ENCODE results near the gene ZNF213.
A peak's percentile ranks its signal among the peaks of the same experiment; 100 is the strongest.

The ZNF213 gene

GRCh38 chr16:3188925-3189825 lies 54.3 kb downstream of the ZNF213 start (continued):
- TF ChIP-seq ZNF133 (tag by site-specific recombination; IDR thresholded peaks at IDR 0.05), result no peak
- TF ChIP-seq SP3 (tag by site-specific recombination; IDR thresholded peaks at IDR 0.05), result peak; percentile 84
- TF ChIP-seq PRDM2 (tag by site-specific recombination; IDR thresholded peaks at IDR 0.05; ENCODE audit: borderline replicate concordance), result no peak
- no peak for TF ChIP-seq ZNF175 (tag by site-specific recombination; IDR thresholded peaks at IDR 0.05)
- peak; percentile 41; the same call in 1 of the 2 replicates for TF ChIP-seq ZSCAN16 (tag by site-specific recombination; IDR thresholded peaks at IDR 0.05)
- TF ChIP-seq ZNF184 (tag by site-specific recombination; IDR thresholded peaks at IDR 0.05), result peak; percentile 81; the same call in 1 of the 2 replicates
- peak; percentile 74; the same call in 1 of the 2 replicates for TF ChIP-seq ZNF394 (tag by site-specific recombination; IDR thresholded peaks at IDR 0.05; ENCODE audit: borderline replicate concordance)
- TF ChIP-seq ZNF239 (tag by site-specific recombination; IDR thresholded peaks at IDR 0.05), result no peak
- TF ChIP-seq KLF17 (tag by site-specific recombination; IDR thresholded peaks at IDR 0.05), result peak; percentile 76
- TF ChIP-seq ZSCAN5A (tag by site-specific recombination; IDR thresholded peaks at IDR 0.05), result no peak
- no peak; the same call in 1 of the 2 replicates for TF ChIP-seq ZNF24 (tag by site-specific recombination; IDR thresholded peaks at IDR 0.05)
- 0 out of 2 replicates have a peak, but pooled peaks have one; percentile 60 for TF ChIP-seq ZSCAN18 (tag by site-specific recombination; IDR thresholded peaks at IDR 0.05)
- peak; percentile 61 for TF ChIP-seq ZIC2 (tag by site-specific recombination; IDR thresholded peaks at IDR 0.05)
- no peak for TF ChIP-seq ZNF23 (tag by site-specific recombination; IDR thresholded peaks at IDR 0.05; ENCODE audit: borderline replicate concordance)
- no peak for TF ChIP-seq ZSCAN30 (tag by site-specific recombination; IDR thresholded peaks at IDR 0.05)
- no peak; the same call in 1 of the 2 replicates for TF ChIP-seq MYNN (tag by site-specific recombination; IDR thresholded peaks at IDR 0.05; ENCODE audit: borderline replicate concordance)
- peak; percentile 79 for TF ChIP-seq KLF9 (tag by site-specific recombination; IDR thresholded peaks at IDR 0.05; ENCODE audit: low read depth)
- peak; percentile 50; the same call in 1 of the 2 replicates for TF ChIP-seq ZNF558 (tag by site-specific recombination; IDR thresholded peaks at IDR 0.05)
- TF ChIP-seq ZNF2 (tag by site-specific recombination; IDR thresholded peaks at IDR 0.05), result peak; percentile 14; the same call in 1 of the 2 replicates
- TF ChIP-seq ZBTB10 (tag by site-specific recombination; IDR thresholded peaks at IDR 0.05), result peak; percentile 74; the same call in 1 of the 2 replicates
- peak; percentile 90 for TF ChIP-seq EGR2 (tag by site-specific recombination; IDR thresholded peaks at IDR 0.05; ENCODE audit: low read depth)
- peak; percentile 74 for TF ChIP-seq MZF1 (tag by site-specific recombination; IDR thresholded peaks at IDR 0.05; ENCODE audit: borderline replicate concordance)
- 0 out of 2 replicates have a peak, but pooled peaks have one; percentile 40 for TF ChIP-seq ZNF221 (tag by site-specific recombination; IDR thresholded peaks at IDR 0.05; ENCODE audit: borderline replicate concordance)
- peak; percentile 60 for TF ChIP-seq ZBTB26 (tag by site-specific recombination; optimal IDR thresholded peaks at IDR 0.05)

Data from HEK293 (cell line).